CD4-positive, alpha-beta T cell treated with Interleukin-21 for 1 hour (primary cell): ENCODE results near the gene MBD5.

Experiments
- DNase-seq: peaks from one replicate; pipeline ENCODE4 v3.0.0-alpha.2; 2020

Gene MBD5

GRCh38 chr2:148132412-148132811 is 111.5 kb downstream of the MBD5 start:
- DNase-seq, result no peak

- no peak for DNase-seq
Observed at GRCh38 chr2:148135705-148136104, 114.8 kb downstream of the MBD5 start.

- no peak for DNase-seq
Observed at GRCh38 chr2:148136441-148136840, 115.5 kb downstream of the MBD5 start.

GRCh38 chr2:148161909-148162435 is 141.1 kb downstream of the MBD5 start:
- no peak for DNase-seq

- DNase-seq, result no peak
Observed at GRCh38 chr2:148162871-148163270, 142.0 kb downstream of the MBD5 start.

GRCh38 chr2:148165975-148166374 is 145.1 kb downstream of the MBD5 start:
- DNase-seq, result no peak

- no peak for DNase-seq
Observed at GRCh38 chr2:148167241-148167766, 146.4 kb downstream of the MBD5 start.

GRCh38 chr2:148167855-148168254 is 147.0 kb downstream of the MBD5 start:
- DNase-seq, result no peak

- no peak for DNase-seq
Observed at GRCh38 chr2:148172131-148172753, 151.4 kb downstream of the MBD5 start.

GRCh38 chr2:148173168-148173567 is 152.3 kb downstream of the MBD5 start:
- no peak for DNase-seq

- DNase-seq, result no peak
Observed at GRCh38 chr2:148177559-148177958, 156.7 kb downstream of the MBD5 start.

- no peak for DNase-seq
Observed at GRCh38 chr2:148179724-148180123, 158.8 kb downstream of the MBD5 start.

- DNase-seq, result no peak
Observed at GRCh38 chr2:148184976-148185375, 164.1 kb downstream of the MBD5 start.

- no peak for DNase-seq
Observed at GRCh38 chr2:148194882-148195281, 174.0 kb downstream of the MBD5 start.

GRCh38 chr2:148201075-148202004 is 180.4 kb downstream of the MBD5 start:
- peak; percentile 33 for DNase-seq

- no peak for DNase-seq
Observed at GRCh38 chr2:148202237-148202636, 181.3 kb downstream of the MBD5 start.

GRCh38 chr2:148207111-148207510 is 186.2 kb downstream of the MBD5 start:
- no peak for DNase-seq

- no peak for DNase-seq
Observed at GRCh38 chr2:148209603-148210002, 188.7 kb downstream of the MBD5 start.

- DNase-seq, result no peak
Observed at GRCh38 chr2:148218326-148219075, 197.6 kb downstream of the MBD5 start.

GRCh38 chr2:148221166-148221565 is 200.3 kb downstream of the MBD5 start:
- no peak for DNase-seq

- no peak for DNase-seq
Observed at GRCh38 chr2:148221926-148222325, 201.0 kb downstream of the MBD5 start.

GRCh38 chr2:148231858-148232257 is 211.0 kb downstream of the MBD5 start:
- DNase-seq, result no peak

GRCh38 chr2:148234143-148234542 is 213.3 kb downstream of the MBD5 start:
- DNase-seq, result no peak
